Activated T-helper 17 cell treated with anti-CD3 and anti-CD28 coated beads, Interleukin-2, amount 50 U/mL, for 72 hours (primary cell): Measurements from ENCODE around the gene FARP1. TPM values are rescaled to one million over a fixed set of nuclear protein-coding genes. Genes with fewer than 3 reads are reported as not detected.

Experiments used
- ATAC-seq: fragments of 150-1000 bp; cut with Tn5 transposase; replicated peaks from 2 replicates; pipeline ENCODE4 v1.10.0; 2021; ENCODE audit warnings: mild to moderate bottlenecking, moderate library complexity
- H3K27ac Mint-ChIP-seq: one replicate; pipeline ENCODE4 v1.8.0; 2022; ENCODE audit warnings: mixed read lengths
- H3K27me3 Mint-ChIP-seq: one replicate; pipeline ENCODE4 v1.8.0; 2022; ENCODE audit warnings: mixed read lengths
- H3K36me3 Mint-ChIP-seq: one replicate; pipeline ENCODE4 v1.8.0; 2022; ENCODE audit warnings: low read depth, mild to moderate bottlenecking, mixed read lengths
- H3K4me1 Mint-ChIP-seq: one replicate; pipeline ENCODE4 v1.8.0; 2022; ENCODE audit warnings: mixed read lengths
- H3K4me3 Mint-ChIP-seq: one replicate; pipeline ENCODE4 v1.8.0; 2022; ENCODE audit warnings: mild to moderate bottlenecking, mixed read lengths
- H3K9me3 Mint-ChIP-seq: one replicate; pipeline ENCODE4 v1.8.0; 2022; ENCODE audit warnings: mixed read lengths
- total RNA-seq, 2 donors: library from RNA; stranded (reverse); gene quantifications; one replicate each; pipeline ENCODE4 v1.2.3, GENCODE V29; 2022

The FARP1 gene
- total RNA-seq, 2 donors from 2014 or later, result 1.1 to 1.7 TPM

DNA sequence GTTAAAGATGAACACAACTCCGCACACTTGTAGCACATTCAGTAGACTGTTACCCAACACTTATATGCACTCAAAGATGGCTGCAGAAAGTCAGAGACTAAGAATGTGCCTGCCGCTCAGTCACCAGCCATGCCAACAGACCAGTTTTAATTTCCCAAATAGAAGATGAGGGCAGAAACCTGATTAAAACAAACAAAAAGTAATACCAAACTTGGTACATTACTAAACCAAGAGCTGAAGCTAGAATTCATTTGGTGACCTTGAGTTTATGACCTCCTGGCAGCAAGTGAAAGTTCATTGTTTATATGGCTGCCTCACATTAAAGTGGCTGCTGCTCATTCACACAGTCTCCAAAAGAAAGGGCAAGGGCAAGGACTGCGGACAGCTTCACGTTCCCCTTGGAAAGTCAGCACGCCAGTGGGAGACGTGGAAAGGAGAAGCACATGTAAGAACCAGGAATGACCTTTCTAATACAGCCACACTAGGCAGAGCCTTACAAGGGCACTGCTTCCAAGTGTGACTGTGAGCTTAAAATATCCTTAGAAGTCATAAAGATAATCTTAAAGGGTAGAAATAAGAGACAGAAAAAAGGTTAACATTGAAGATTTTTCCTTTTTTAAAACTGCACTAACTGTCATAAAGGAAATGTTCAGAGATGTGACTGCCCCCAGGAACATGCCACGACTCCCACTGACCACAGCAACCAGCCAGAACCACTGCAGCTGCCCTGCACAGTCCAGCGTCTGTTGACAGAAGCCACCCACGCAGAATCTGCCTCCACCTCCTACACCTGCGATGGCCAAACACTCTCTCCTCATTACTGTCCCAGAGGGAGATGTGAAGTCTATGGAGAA lies 360.5 kb downstream of the FARP1 start:
- peaks cover 99% of the 10 kb centered on the region for H3K36me3 Mint-ChIP-seq
- peak overlapping the region; percentile 98 for H3K27ac Mint-ChIP-seq
- peaks cover 48% of the 10 kb centered on the region for H3K4me1 Mint-ChIP-seq
- H3K4me3 Mint-ChIP-seq, result peak overlapping the region; percentile 40
- no peaks in the 10 kb centered on the region for H3K9me3 Mint-ChIP-seq
- no peaks in the 10 kb centered on the region for H3K27me3 Mint-ChIP-seq
- ATAC-seq, result no peak

DNA sequence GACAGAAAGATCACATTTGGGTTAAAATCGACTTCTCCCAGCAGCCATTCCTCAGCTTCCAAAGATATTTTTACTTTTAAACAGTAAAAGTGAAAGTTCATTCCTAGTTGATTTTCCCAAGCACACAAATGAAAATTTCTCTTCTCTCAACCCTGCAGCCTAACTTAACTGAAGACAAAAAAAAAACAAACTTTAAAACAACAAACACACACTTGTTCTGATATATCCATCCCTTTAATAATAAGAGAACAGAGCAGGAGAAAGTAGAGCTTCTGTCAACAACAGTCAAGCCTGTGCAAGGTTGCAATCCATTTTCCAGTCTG lies 361.1 kb downstream of the FARP1 start:
- peaks cover 52% of the 10 kb centered on the region for H3K4me1 Mint-ChIP-seq
- H3K27ac Mint-ChIP-seq, result peak overlapping the region; percentile 98
- H3K36me3 Mint-ChIP-seq, result peaks cover 99% of the 10 kb centered on the region
- no peak for ATAC-seq
- peak overlapping the region; percentile 40 for H3K4me3 Mint-ChIP-seq
- H3K27me3 Mint-ChIP-seq, result no peaks in the 10 kb centered on the region
- H3K9me3 Mint-ChIP-seq, result no peaks in the 10 kb centered on the region

GRCh38 chr13:98504371-98504963 lies 361.6 kb downstream of the FARP1 start:
- Mint-ChIP-seq H3K4me3 (peak overlapping the region; percentile 40), H3K27me3 (no peaks in the 10 kb centered on the region), H3K36me3 (peaks cover 99% of the 10 kb centered on the region)

More at GRCh38 chr13:98504371-98504963, 361.6 kb downstream of the FARP1 start:
- ATAC-seq, result peak; percentile 79
- H3K4me1 Mint-ChIP-seq, result peaks cover 57% of the 10 kb centered on the region
- H3K9me3 Mint-ChIP-seq, result no peaks in the 10 kb centered on the region
- H3K27ac Mint-ChIP-seq, result peak overlapping the region; percentile 98

Other genes starting within 250 kb of the FARP1 start
- 100 to 1,000 TPM; 166 to 246 TPM for gene IPO5, start 189.4 kb upstream of the FARP1 start, total RNA-seq
- gene RNF113B, start 34.2 kb downstream of the FARP1 start, total RNA-seq, result not detected